ENCODE measurements around the gene HS3ST5. TPM values are rescaled to one million over a fixed set of nuclear protein-coding genes. Genes with fewer than 3 reads are reported as not detected.

Gene HS3ST5
- total and polyA plus RNA-seq, 2 donors, result 0.02 to 0.05 TPM

- Histone ChIP-seq H3K4me3 (ENCODE audit: low read length in 2 of 2) (no peak overlapping the region), H3K27ac (ENCODE audit: low read depth in 1 of 2, low read length in 1 of 2) (no peak overlapping the region), H3K27me3 (ENCODE audit: control insufficient read depth in 2 of 2, insufficient read depth in 1 of 2, low read length in 1 of 2) (no peaks in the 10 kb centered on the region), H3K4me1 (ENCODE audit: control insufficient read depth in 2 of 2, insufficient read depth in 2 of 2, low read length in 2 of 2) (no peaks in the 10 kb centered on the region), H3K36me3 (ENCODE audit: control insufficient read depth in 2 of 2, insufficient read depth in 2 of 2, low read length in 1 of 2) (no peaks in the 10 kb centered on the region), H3K9me3 (ENCODE audit: control insufficient read depth in 2 of 2, insufficient read depth in 1 of 2, low read length in 1 of 2) (no peaks in the 10 kb centered on the region)
- 96% methylated on average over 1 of the region's 1 CpG for WGBS
- DNase-seq (ENCODE audit: low read depth in 6 of 9, low spot score in 9 of 9), result no peak
These were observed 171.8 kb downstream of the HS3ST5 start for GRCh38 chr6:114170958-114171387.

GRCh38 chr6:114170372-114170771, 172.5 kb downstream of the HS3ST5 start:
- H3K27me3 ChIP-seq (ENCODE audit: control insufficient read depth in 2 of 2, insufficient read depth in 1 of 2, low read length in 1 of 2), result no peaks in the 10 kb centered on the region
- no peak for DNase-seq (ENCODE audit: low read depth in 6 of 9, low spot score in 9 of 9)
- no peaks in the 10 kb centered on the region for H3K36me3 ChIP-seq (ENCODE audit: control insufficient read depth in 2 of 2, insufficient read depth in 2 of 2, low read length in 1 of 2)
- no peak overlapping the region for H3K27ac ChIP-seq (ENCODE audit: low read depth in 1 of 2, low read length in 1 of 2)
- H3K4me1 ChIP-seq (ENCODE audit: control insufficient read depth in 2 of 2, insufficient read depth in 2 of 2, low read length in 2 of 2), result no peaks in the 10 kb centered on the region
- WGBS, result 67% methylated on average over 3 of the region's 3 CpGs
- H3K4me3 ChIP-seq (ENCODE audit: low read length in 2 of 2), result no peak overlapping the region
- no peaks in the 10 kb centered on the region for H3K9me3 ChIP-seq (ENCODE audit: control insufficient read depth in 2 of 2, insufficient read depth in 1 of 2, low read length in 1 of 2)

- no peaks in the 10 kb centered on the region for H3K4me1 ChIP-seq (ENCODE audit: control insufficient read depth in 2 of 2, insufficient read depth in 2 of 2, low read length in 2 of 2)
- no peaks in the 10 kb centered on the region for H3K36me3 ChIP-seq (ENCODE audit: control insufficient read depth in 2 of 2, insufficient read depth in 2 of 2, low read length in 1 of 2)
- no peaks in the 10 kb centered on the region for H3K27me3 ChIP-seq (ENCODE audit: control insufficient read depth in 2 of 2, insufficient read depth in 1 of 2, low read length in 1 of 2)
- no peak for DNase-seq (ENCODE audit: low read depth in 6 of 9, low spot score in 9 of 9)
- no peak overlapping the region for H3K27ac ChIP-seq (ENCODE audit: low read depth in 1 of 2, low read length in 1 of 2)
- no peak overlapping the region for H3K4me3 ChIP-seq (ENCODE audit: low read length in 2 of 2)
- no peaks in the 10 kb centered on the region for H3K9me3 ChIP-seq (ENCODE audit: control insufficient read depth in 2 of 2, insufficient read depth in 1 of 2, low read length in 1 of 2)
These were observed 173.1 kb downstream of the HS3ST5 start for GRCh38 chr6:114169763-114170162.

GRCh38 chr6:114167583-114168576, 174.9 kb downstream of the HS3ST5 start:
- Histone ChIP-seq H3K36me3 (ENCODE audit: control insufficient read depth in 2 of 2, insufficient read depth in 2 of 2, low read length in 1 of 2) (no peaks in the 10 kb centered on the region), H3K4me1 (ENCODE audit: control insufficient read depth in 2 of 2, insufficient read depth in 2 of 2, low read length in 2 of 2) (no peaks in the 10 kb centered on the region), H3K9me3 (ENCODE audit: control insufficient read depth in 2 of 2, insufficient read depth in 1 of 2, low read length in 1 of 2) (no peaks in the 10 kb centered on the region), H3K27ac (ENCODE audit: low read depth in 1 of 2, low read length in 1 of 2) (no peak overlapping the region), H3K27me3 (ENCODE audit: control insufficient read depth in 2 of 2, insufficient read depth in 1 of 2, low read length in 1 of 2) (no peaks in the 10 kb centered on the region), H3K4me3 (ENCODE audit: low read length in 2 of 2) (no peak overlapping the region)
- no peak for DNase-seq (ENCODE audit: low read depth in 6 of 9, low spot score in 9 of 9)
- 76% methylated on average over 13 of the region's 13 CpGs for WGBS

- H3K27me3 ChIP-seq (ENCODE audit: control insufficient read depth in 2 of 2, insufficient read depth in 1 of 2, low read length in 1 of 2), result no peaks in the 10 kb centered on the region
- H3K9me3 ChIP-seq (ENCODE audit: control insufficient read depth in 2 of 2, insufficient read depth in 1 of 2, low read length in 1 of 2), result no peaks in the 10 kb centered on the region
- no peak for DNase-seq (ENCODE audit: low read depth in 6 of 9, low spot score in 9 of 9)
- no peaks in the 10 kb centered on the region for H3K4me1 ChIP-seq (ENCODE audit: control insufficient read depth in 2 of 2, insufficient read depth in 2 of 2, low read length in 2 of 2)
- H3K27ac ChIP-seq (ENCODE audit: low read depth in 1 of 2, low read length in 1 of 2), result no peak overlapping the region
- no peaks in the 10 kb centered on the region for H3K36me3 ChIP-seq (ENCODE audit: control insufficient read depth in 2 of 2, insufficient read depth in 2 of 2, low read length in 1 of 2)
- no peak overlapping the region for H3K4me3 ChIP-seq (ENCODE audit: low read length in 2 of 2)
These were observed 178.6 kb downstream of the HS3ST5 start for GRCh38 chr6:114164207-114164606.

GRCh38 chr6:114162691-114163347, 180.0 kb downstream of the HS3ST5 start:
- 93% methylated on average over 6 of the region's 6 CpGs for WGBS
- Histone ChIP-seq H3K27me3 (ENCODE audit: control insufficient read depth in 2 of 2, insufficient read depth in 1 of 2, low read length in 1 of 2) (no peaks in the 10 kb centered on the region), H3K27ac (ENCODE audit: low read depth in 1 of 2, low read length in 1 of 2) (no peak overlapping the region), H3K4me3 (ENCODE audit: low read length in 2 of 2) (no peak overlapping the region), H3K9me3 (ENCODE audit: control insufficient read depth in 2 of 2, insufficient read depth in 1 of 2, low read length in 1 of 2) (no peaks in the 10 kb centered on the region), H3K36me3 (ENCODE audit: control insufficient read depth in 2 of 2, insufficient read depth in 2 of 2, low read length in 1 of 2) (no peaks in the 10 kb centered on the region), H3K4me1 (ENCODE audit: control insufficient read depth in 2 of 2, insufficient read depth in 2 of 2, low read length in 2 of 2) (no peaks in the 10 kb centered on the region)
- DNase-seq (ENCODE audit: low read depth in 6 of 9, low spot score in 9 of 9), result no peak

- H3K9me3 ChIP-seq (ENCODE audit: control insufficient read depth in 2 of 2, insufficient read depth in 1 of 2, low read length in 1 of 2), result no peaks in the 10 kb centered on the region
- no peak overlapping the region for H3K4me3 ChIP-seq (ENCODE audit: low read length in 2 of 2)
- H3K36me3 ChIP-seq (ENCODE audit: control insufficient read depth in 2 of 2, insufficient read depth in 2 of 2, low read length in 1 of 2), result no peaks in the 10 kb centered on the region
- DNase-seq (ENCODE audit: low read depth in 6 of 9, low spot score in 9 of 9), result no peak
- no peaks in the 10 kb centered on the region for H3K27me3 ChIP-seq (ENCODE audit: control insufficient read depth in 2 of 2, insufficient read depth in 1 of 2, low read length in 1 of 2)
- 96% methylated on average over 4 of the region's 4 CpGs for WGBS
- no peaks in the 10 kb centered on the region for H3K4me1 ChIP-seq (ENCODE audit: control insufficient read depth in 2 of 2, insufficient read depth in 2 of 2, low read length in 2 of 2)
- no peak overlapping the region for H3K27ac ChIP-seq (ENCODE audit: low read depth in 1 of 2, low read length in 1 of 2)
These were observed 181.9 kb downstream of the HS3ST5 start for GRCh38 chr6:114160881-114161280.

- no peaks in the 10 kb centered on the region for H3K4me1 ChIP-seq (ENCODE audit: control insufficient read depth in 2 of 2, insufficient read depth in 2 of 2, low read length in 2 of 2)
- H3K4me3 ChIP-seq (ENCODE audit: low read length in 2 of 2), result no peak overlapping the region
- H3K36me3 ChIP-seq (ENCODE audit: control insufficient read depth in 2 of 2, insufficient read depth in 2 of 2, low read length in 1 of 2), result no peaks in the 10 kb centered on the region
- no peaks in the 10 kb centered on the region for H3K27me3 ChIP-seq (ENCODE audit: control insufficient read depth in 2 of 2, insufficient read depth in 1 of 2, low read length in 1 of 2)
- H3K9me3 ChIP-seq (ENCODE audit: control insufficient read depth in 2 of 2, insufficient read depth in 1 of 2, low read length in 1 of 2), result no peaks in the 10 kb centered on the region
- H3K27ac ChIP-seq (ENCODE audit: low read depth in 1 of 2, low read length in 1 of 2), result no peak overlapping the region
- DNase-seq (ENCODE audit: low read depth in 6 of 9, low spot score in 9 of 9), result no peak
These were observed 183.1 kb downstream of the HS3ST5 start for GRCh38 chr6:114159727-114160126.

Measured in thymus (tissue), 11 donors.